GM18519 (cell line): ENCODE data around the gene TTC7B.

Source experiments
- ATAC-seq: cut with Tn5 transposase; IDR thresholded peaks from one replicate; pipeline ENCODE4 v1.9.1; 2021; ENCODE audit warnings: mild to moderate bottlenecking, moderate library complexity; ENCODE audit not compliant: unreplicated experiment, low FRiP score

Gene TTC7B

DNA sequence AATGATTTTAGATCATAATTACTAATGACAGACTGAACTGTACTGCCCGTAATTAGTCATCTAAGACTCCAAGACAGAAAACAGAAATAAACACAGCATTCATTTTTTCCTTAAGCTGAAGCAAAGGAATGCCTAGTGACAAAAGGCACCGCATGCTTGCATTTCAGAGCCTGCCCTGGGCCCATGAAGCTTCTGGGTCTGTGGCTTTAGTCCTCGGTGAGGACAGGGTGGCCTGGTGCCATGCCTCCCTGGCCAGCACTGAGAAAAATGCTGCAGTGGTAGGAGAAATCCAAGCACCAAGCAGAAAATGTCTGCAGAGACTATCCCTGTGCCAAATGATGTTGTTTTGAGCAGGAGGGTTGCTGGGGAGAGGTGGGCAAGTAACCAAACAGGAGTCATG lies 247.8 kb downstream of the TTC7B start:
- ATAC-seq = no peak

DNA sequence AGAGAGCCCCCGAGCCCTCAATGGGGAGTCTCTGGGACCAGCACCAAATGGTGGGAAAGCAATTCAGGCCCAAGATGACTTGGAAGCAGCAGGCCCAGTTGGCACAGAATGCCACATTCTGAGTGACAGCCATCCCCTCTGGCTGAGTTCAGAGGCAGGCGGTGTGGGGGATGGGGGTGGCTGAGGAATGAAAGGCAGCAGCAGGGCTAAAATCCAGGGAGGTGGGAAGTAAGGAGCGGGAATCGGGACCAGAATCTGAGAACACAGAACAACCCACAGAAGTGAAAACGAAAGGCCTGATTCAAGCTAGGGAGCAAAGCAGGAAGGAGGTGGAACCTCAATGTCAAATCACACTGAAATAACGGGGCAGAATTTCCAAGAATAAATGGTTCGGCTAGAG lies 248.2 kb downstream of the TTC7B start:
- no peak for ATAC-seq

DNA sequence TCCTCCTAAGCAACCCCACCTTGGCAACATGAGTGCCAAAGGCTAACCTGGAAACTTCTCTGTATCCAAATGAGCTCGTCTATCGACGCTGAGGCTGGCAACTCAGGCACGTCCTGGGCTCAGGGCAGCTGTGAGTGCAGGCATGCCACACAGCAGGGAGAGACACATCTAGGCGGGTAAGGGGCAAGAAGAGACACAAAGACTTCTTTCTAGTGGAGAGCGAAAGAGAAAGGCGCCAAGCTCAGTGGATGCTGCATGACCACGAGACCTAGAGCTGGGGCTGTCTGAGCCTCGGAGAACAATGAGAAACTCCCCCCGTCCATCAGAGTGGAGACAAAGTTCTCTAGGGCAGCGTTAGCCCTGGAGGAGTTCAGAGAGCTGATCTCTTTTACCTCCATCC lies 249.0 kb downstream of the TTC7B start:
- ATAC-seq = no peak

- no peak for ATAC-seq
Measured at GRCh38 chr14:90566481-90566880, 249.7 kb downstream of the TTC7B start.

DNA sequence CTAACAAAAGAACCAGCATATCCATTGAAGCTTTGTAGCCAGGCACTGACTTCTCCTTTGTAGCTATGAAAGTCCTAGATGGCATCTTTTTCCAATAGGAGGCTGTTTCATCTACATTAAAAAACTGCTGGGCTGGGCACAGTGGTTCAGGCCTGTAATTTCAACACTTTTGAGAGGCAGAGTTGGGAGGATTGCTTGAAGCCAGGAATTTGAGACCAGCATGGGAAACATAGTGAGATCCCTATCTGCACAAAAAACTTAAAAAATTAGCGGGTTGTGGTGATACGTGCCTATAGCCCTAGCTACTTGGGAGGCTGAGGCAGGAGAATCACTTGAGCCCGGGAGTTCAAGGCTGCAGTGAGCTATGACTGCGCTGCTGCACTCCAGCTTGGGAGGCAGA lies 251.7 kb downstream of the TTC7B start:
- ATAC-seq = no peak

GRCh38 chr14:90562652-90563051 lies 253.6 kb downstream of the TTC7B start:
- no peak for ATAC-seq

- ATAC-seq = no peak
Measured at GRCh38 chr14:90561920-90562319, 254.3 kb downstream of the TTC7B start.

GRCh38 chr14:90560991-90561390 lies 255.2 kb downstream of the TTC7B start:
- no peak for ATAC-seq

DNA sequence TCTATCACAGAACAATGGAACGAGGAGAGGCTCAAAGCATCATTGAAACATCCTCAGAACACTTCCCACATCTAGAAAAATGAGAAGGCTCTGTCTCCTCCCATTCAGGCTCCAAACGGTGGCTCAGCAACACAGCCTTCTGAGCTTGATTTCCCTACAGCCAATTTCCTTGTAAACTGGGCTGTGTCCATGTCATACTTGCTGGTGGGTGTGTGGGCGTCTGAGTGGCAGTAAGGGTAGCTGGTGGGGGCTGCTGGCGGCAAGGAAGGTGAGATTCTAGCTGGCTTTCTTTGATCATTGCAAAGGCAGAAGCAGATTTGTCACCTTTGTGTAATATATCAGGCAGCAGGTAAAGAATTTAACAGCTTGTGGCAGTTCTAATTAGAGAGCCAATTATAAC lies 255.7 kb downstream of the TTC7B start:
- ATAC-seq = no peak

DNA sequence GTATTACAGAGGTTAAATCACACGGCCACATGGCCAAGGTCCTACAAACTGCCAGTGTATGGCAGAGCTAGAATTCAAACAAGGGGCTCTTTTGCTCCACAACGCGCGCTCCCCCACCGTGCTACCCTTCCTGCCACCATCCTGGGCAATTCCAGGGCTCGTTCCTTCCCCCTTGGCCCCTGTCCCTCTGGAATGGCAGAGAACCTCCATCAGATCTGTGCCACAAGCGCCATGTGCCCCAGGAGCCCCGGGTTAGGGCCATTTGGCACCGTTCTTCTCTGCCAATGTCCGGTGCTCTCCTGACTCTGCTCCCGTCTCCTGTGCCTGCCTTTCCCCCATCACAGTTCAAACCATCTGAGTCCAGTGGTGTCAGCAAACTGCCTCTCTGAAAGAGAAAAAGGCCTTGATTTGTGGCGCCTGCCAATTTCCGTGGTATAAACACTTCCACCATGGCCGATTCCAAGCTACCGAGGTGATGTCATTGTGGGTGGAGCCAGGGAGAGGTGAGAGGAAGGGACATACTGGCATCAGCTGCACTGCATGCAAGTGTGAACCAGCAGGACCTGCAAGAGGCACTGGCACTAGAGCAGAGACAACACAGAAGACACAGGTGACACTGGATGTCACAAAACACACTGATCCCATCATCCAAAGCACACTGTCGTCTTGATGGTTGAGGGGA lies 256.3 kb downstream of the TTC7B start:
- no peak for ATAC-seq

DNA sequence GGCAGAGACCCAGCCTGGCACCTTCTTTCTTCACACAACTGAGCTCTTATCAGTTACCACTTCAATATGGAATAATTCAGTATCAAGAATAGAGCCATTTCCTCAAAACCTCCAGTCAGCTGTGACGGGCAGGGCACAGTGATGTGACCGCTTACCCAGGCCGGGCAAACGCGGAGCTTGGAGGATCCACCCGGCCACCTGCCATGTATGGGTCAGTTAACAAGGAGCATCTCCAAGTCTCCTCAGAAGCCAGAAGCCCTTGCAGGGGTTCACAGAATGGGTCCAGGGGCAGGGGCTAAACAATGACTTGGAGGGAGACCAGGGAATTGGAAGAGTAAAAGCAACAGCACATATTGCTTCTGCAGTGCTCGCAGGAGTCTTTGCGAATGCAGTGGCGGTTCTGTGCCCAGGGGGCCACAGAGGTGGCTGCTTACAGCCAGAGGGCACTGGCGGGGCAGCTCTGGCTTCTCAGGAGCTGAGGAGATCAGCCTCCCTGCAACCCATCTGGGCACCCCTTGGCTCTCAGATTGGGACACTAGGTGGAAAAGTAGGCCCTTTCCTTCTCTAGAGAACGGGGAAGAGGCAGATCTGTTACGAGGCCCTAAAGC lies 257.1 kb downstream of the TTC7B start:
- ATAC-seq = no peak

- no peak for ATAC-seq
Measured at GRCh38 chr14:90558041-90558982, 257.9 kb downstream of the TTC7B start.

DNA sequence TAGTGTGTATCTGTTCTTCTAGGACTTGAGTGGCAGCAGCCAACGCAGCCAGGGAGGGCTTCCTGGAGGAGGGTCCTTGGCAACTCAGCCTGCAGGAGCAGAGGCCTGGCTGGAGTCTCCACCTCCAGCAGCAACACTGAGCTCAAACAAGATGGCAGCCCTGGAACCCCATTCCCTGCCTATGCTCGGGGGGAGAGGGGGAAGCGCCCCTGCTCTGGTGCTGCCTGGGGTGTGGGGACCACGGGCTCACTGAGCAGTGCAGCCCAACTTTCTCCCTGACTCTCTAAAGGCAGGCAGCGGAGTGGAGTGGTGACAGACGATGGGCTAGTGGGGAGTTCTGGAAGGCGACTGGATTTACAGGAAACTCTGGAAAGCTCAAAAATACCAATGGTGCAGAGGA lies 258.7 kb downstream of the TTC7B start:
- no peak for ATAC-seq

DNA sequence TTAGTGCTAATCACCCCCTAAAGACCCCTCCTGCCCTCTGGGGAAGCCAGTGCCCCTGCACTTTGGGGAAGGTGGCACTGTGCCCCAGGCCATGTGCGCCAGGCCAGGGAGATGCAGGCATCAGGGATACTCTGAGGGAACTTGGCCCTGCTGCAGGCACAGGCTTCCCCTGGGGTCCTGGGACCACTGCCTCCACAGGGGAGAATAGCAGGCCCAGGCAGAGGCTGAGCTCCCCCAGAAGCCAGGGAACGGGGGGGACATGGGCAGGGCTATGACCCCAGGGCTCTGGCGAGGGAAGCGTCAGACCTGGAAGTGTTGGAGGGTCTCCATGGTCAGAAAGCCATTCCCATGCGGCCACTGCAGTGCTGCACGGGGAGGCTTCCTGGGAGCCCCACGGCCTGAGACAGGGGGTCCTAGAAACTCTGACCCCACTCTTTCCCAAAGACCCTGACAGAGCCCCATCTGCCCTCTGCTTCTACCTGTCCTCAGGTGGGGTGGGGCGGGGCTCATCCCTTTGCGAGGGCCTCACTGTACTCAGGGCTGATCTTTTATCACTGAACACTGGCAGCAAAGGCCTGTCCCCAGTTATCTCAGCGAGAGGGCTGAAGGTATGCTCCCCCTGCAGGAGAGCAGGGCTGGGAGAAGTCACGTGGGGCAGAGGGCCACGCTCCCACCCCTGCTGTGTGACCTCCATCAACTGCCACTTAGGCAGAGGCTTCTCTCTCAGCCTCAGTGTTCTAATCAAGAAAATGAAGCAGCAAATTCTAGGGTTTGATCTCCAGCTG lies 259.4 kb downstream of the TTC7B start:
- no peak for ATAC-seq

- no peak for ATAC-seq
Measured at GRCh38 chr14:90556012-90556477, 260.2 kb downstream of the TTC7B start.

GRCh38 chr14:90555126-90556011 lies 260.9 kb downstream of the TTC7B start:
- ATAC-seq = no peak

DNA sequence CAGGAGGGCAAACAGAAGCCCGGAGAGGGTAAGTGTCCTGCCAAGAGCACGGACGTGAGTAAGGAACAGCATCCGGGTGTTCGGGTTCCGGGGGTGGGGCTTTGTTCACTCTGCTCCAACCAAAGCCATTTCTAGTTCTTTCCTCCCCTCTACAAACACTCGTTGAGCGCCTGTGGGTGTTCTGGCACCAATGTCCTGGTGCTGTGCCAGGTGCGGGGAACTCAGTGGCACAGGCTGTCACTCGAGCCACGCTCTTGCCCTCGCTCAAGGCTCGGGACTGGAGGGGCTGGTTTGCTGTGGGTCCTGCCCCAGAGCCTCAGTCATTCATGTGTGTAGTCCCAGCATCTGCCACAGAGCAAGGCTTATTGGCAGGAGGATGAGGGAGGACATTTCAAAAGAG lies 261.9 kb downstream of the TTC7B start:
- ATAC-seq = no peak

DNA sequence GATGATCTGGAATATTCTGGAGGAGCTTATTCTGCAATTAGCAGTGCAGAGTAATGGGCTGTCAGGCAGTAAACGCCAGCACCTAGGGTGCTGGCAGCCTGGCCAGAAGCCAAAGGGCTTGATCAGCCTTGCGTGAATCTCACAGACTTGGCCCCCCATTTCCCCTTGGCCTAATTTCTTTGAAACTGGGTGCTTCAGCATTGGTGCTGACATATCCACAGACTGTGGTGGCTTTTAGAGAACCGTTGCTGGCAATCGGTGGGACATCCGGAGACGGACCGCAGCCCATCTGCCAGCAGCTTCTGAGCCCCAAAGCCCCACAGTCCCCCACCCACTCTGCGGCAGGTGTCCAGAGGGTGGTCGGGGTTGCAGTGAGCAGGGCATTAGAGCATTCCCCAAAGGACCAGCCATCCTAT lies 262.3 kb downstream of the TTC7B start:
- ATAC-seq = no peak

DNA sequence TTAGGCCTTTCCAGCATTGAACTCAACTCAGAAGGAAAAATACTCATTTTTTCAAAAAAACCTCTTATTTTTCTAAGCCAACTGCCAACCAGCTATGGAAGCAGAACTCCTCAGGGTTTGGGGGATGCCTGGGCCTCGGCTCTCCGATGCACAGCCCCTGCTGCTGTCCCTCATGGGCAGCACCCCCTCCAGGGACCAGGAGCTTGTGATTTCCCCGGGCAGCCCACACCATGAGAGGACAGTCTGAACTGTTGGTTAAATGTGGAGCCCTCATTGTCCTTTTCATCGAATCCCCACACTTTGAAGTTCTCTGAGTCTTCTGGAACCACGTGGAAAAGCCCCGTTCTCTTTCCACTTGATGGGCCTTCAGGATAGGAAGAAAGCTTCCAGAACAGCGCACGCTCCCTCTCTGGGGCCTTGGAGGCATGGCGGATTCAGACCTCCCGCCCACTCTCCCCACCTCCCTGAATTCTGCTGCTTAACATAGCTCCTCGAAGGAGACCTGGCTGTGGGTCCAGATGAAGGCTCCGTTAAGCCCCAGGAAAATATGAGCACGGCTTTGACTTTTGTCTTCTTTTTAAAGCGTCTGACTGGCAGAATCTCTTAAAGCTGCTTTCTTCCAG lies 262.8 kb downstream of the TTC7B start:
- no peak for ATAC-seq
